ENCODE data around the gene MEPE.
A peak's percentile ranks its signal among the peaks of the same experiment; 100 is the strongest.
"Not testable (repeated sequence)": the region's sequence is repeated elsewhere in the genome, so short reads cannot be mapped to it uniquely, and the experiment has no call there.

MEPE gene

DNA sequence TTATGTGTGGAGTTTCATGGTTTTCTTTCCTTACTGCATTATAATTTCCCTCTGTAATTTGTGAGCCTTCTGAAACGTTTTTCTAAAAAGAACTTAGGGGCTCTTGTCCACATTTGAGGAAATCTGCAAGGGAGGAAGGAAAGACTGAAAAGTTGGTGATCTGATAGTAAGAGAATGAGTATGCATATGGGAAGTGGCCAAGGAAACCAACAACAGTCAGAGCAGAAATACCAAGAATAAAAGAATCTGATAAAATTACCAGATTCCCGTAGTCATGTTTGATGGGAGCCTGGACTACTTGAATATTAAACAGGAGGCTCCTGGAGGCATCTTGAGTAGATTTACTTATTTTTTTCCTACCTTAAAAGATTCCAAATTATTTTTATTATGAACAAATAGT is 50.1 kb downstream of the MEPE start:
- DNase-seq (ENCODE audit: low read depth), result no peak

DNA sequence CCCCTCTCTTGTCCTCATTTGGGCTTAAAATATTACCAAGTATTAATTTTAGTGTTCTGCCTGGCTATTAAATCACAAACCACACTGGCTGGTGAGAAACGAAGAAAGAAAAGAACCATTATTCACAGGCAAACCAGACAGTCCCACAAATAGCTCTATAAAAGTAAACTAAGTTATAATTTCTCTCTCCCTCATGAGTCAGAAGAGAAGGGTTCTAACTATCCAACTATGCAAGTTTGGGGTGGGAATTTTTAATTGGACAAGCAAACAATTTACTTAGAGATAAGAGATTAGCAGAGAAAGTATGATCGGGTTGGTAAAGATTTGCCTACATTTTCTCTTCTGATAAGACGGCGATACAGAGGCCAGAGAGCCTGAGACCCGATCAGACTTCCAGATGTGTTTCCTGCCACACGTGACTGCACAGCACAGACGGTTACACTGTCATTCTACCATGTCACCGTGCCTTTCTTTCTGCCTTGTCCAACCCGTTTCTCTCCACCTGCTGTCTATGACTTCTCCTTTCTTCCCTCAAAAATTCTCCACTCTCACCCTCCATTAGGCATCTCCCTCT is 52.3 kb downstream of the MEPE start:
- DNase-seq (ENCODE audit: low read depth), result peak; percentile 30

DNA sequence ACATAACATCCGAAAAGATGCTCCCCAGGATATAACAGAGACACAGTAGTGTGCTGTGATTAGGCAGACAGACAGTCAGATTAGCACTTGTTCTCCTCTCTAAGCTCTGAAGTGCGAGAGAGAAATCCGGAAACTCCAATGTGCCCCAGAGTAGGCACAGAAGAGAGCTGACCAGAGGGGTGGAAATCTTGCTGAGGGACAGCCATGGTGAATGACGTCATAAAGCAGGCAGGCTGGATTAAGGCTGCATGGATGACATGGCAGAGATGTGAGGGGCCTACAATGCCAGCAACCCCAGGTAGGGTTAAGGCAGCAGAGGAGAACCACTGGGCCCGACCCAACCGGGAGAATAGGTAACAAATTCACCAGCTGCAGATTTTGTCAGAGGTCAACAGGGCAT is 53.3 kb downstream of the MEPE start:
- DNase-seq (ENCODE audit: low read depth), result no peak

DNA sequence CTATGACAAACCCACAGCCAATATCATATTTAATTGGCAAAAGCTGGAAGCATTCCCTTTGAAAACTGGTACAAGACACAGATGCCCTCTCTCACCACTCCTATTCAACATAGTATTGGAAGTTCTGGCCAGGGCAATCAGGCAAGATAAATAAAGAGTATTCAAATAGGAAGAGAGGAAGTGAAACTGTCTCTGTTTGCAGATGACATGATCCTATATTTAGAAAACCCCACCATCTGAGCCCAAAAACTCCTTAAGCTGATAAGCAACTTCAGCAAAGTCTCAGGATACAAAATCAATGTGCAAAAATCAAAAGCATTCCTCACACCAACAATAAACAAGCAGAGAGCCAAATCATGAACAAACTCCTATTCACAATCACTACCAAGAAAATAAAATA is 58.0 kb downstream of the MEPE start:
- not testable (repeated sequence) for DNase-seq (ENCODE audit: low read depth)

DNA sequence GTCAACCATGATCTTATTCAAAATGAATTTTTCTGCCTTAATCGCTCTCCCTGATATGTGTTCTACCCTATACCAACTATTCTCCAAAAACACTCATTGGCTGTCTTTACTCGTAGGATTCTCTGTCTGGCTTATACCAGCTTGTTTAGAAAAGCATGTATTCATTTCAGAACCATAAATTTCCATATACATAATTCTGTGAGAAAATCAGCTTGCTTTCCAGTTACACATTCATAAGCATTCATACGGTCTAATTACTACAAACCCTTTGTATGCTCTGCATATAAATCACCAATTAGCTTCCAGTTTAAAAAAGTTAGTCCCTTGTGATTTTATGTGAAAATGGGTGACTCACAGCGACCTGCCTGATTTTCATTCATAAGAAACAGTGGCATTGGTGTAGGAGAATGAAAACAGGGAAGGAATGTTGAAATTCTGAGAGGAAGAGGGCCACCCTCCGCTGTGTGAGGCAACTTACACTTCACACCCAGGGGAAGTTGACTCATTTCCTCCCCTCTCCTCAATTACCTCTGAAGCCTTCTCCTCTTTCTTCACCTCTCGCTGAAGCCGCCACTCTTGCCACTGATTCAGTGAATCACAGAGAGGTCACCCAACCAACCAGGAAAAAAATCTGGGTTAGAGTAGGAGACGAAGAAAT is 63.3 kb downstream of the MEPE start:
- peak; percentile 73 for DNase-seq (ENCODE audit: low read depth)
